ENCODE results near the gene CNN3. TPM values are rescaled to one million over a fixed set of nuclear protein-coding genes. Genes with fewer than 3 reads are reported as not detected.

Gene CNN3
- polyA plus RNA-seq, 2 of the 4 experiments (the other 2 are of a cell fraction) = 61.6 to 83.4 TPM

GRCh38 chr1:94942171-94943128 lies 15.5 kb upstream of the CNN3 start (continued):
- no peak for TF ChIP-seq RARB (CRISPR knock-in tag; IDR thresholded peaks at IDR 0.05)
- TF ChIP-seq CEBPB (IDR thresholded peaks at IDR 0.05) = peak in 1 of 2 experiments; percentile 14; a peak in 1 of 4 replicates
- no peak for TF ChIP-seq HEYL (CRISPR knock-in tag; IDR thresholded peaks at IDR 0.05)
- TF ChIP-seq KDM1A (IDR thresholded peaks at IDR 0.05; ENCODE audit: low read depth) = no peak
- no peak for TF ChIP-seq RFX5 (IDR thresholded peaks at IDR 0.05)
- no peak for TF ChIP-seq HOXB5 (CRISPR knock-in tag; IDR thresholded peaks at IDR 0.05)
- TF ChIP-seq MYC (IDR thresholded peaks at IDR 0.05; ENCODE audit: borderline replicate concordance, low read length) = no peak
- no peak for TF ChIP-seq CBX2 (IDR thresholded peaks at IDR 0.05; ENCODE audit: borderline replicate concordance, low read depth)
- no peak for TF ChIP-seq ZSCAN20 (CRISPR knock-in tag; IDR thresholded peaks at IDR 0.05)
- TF ChIP-seq HDAC2 (IDR thresholded peaks at IDR 0.05) = no peak
- TF ChIP-seq RAD21 (conservative IDR thresholded peaks at IDR 0.05 in 1 of 2, IDR thresholded peaks at IDR 0.05 in 1 of 2) = peak in 1 of 2 experiments; percentile 18; a peak in 1 of 5 replicates
- no peak for TF ChIP-seq E2F6 (IDR thresholded peaks at IDR 0.05; ENCODE audit: borderline replicate concordance, low read depth)
- TF ChIP-seq BHLHE40 (IDR thresholded peaks at IDR 0.05; ENCODE audit: low read depth, low read length) = no peak
- no peak for TF ChIP-seq CBX8 (IDR thresholded peaks at IDR 0.05)
- no peak for TF ChIP-seq CTCF (IDR thresholded peaks at IDR 0.05)
- TF ChIP-seq MAX (IDR thresholded peaks at IDR 0.05) = peak; percentile 50; the same call in 1 of the 2 replicates
- no peak for TF ChIP-seq HMGXB4 (CRISPR knock-in tag; IDR thresholded peaks at IDR 0.05; ENCODE audit: borderline replicate concordance)
- no peak for TF ChIP-seq MAZ (IDR thresholded peaks at IDR 0.05; ENCODE audit: borderline replicate concordance, low read depth, low read length)
- no peak for TF ChIP-seq USF2 (IDR thresholded peaks at IDR 0.05)
- no peak for TF ChIP-seq CHD2 (IDR thresholded peaks at IDR 0.05; ENCODE audit: low read length, partially characterized antibody)
- TF ChIP-seq JUNB (IDR thresholded peaks at IDR 0.05) = peak; percentile 67
- TF ChIP-seq BCL3 (IDR thresholded peaks at IDR 0.05) = no peak
- no peak for TF ChIP-seq FOSB (CRISPR knock-in tag; IDR thresholded peaks at IDR 0.05)
- TF ChIP-seq TFCP2L1 (CRISPR knock-in tag; IDR thresholded peaks at IDR 0.05) = no peak
- TF ChIP-seq TP53 (CRISPR knock-in tag; IDR thresholded peaks at IDR 0.05) = no peak
- TF ChIP-seq ZFP36 (IDR thresholded peaks at IDR 0.05; ENCODE audit: borderline replicate concordance, partially characterized antibody) = no peak
- no peak for TF ChIP-seq POLR2AphosphoS2 (conservative IDR thresholded peaks at IDR 0.05; ENCODE audit: low read length)
- TF ChIP-seq ATOH8 (CRISPR knock-in tag; IDR thresholded peaks at IDR 0.05; ENCODE audit: low read depth) = no peak
- TF ChIP-seq SREBF2 (IDR thresholded peaks at IDR 0.05) = no peak
- TF ChIP-seq FOSL2 (IDR thresholded peaks at IDR 0.05) = peak; percentile 51
- TF ChIP-seq FOSL2 (CRISPR knock-in tag; IDR thresholded peaks at IDR 0.05) = peak; percentile 62
- TF ChIP-seq NR3C1 (IDR thresholded peaks at IDR 0.05) = no peak
- TF ChIP-seq GATA3 (IDR thresholded peaks at IDR 0.05; ENCODE audit: borderline replicate concordance) = peak; percentile 74; the same call in 1 of the 2 replicates
- no peak for TF ChIP-seq ZC3H11A (IDR thresholded peaks at IDR 0.05)
- peak; percentile 26 to 61; a peak in 1 of 5 replicates for TF ChIP-seq EP300 (IDR thresholded peaks at IDR 0.05)

Data from A549 (cell line).